Immature natural killer cell (primary cell): ENCODE results near the gene EPB41L2. TPM values are rescaled to one million over a fixed set of nuclear protein-coding genes. Genes with fewer than 3 reads are reported as not detected.
"Not testable (repeated sequence)": the region's sequence is repeated elsewhere in the genome, so short reads cannot be mapped to it uniquely, and the experiment has no call there.

Source experiments
- DNase-seq, 3 donors: peaks; one replicate each; pipeline ENCODE4 v3.0.0; 2022; ENCODE audit warnings: mixed read lengths in 1 of 3
- H3K27ac Mint-ChIP-seq, 6 donors: one replicate each; pipeline ENCODE4 v1.8.0; 2020; ENCODE audit warnings: mixed read lengths in 6 of 6, mild to moderate bottlenecking in 5 of 6, inconsistent platforms in 4 of 6, moderate library complexity in 3 of 6
- H3K27me3 Mint-ChIP-seq, 3 donors: one replicate each; pipeline ENCODE4 v1.8.0; 2020 to 2021; ENCODE audit warnings: low read depth in 3 of 3, mild to moderate bottlenecking in 3 of 3, mixed read lengths in 3 of 3, moderate library complexity in 3 of 3, inconsistent platforms in 1 of 3
- H3K36me3 Mint-ChIP-seq, 3 donors: one replicate each; pipeline ENCODE4 v1.8.0; 2020; ENCODE audit warnings: mixed read lengths in 3 of 3, inconsistent platforms in 2 of 3, mild to moderate bottlenecking in 2 of 3
- H3K4me1 Mint-ChIP-seq, 2 donors: one replicate each; pipeline ENCODE4 v1.8.0; 2020; ENCODE audit warnings: inconsistent platforms in 2 of 2, mild to moderate bottlenecking in 2 of 2, mixed read lengths in 2 of 2, moderate library complexity in 1 of 2
- H3K4me3 Mint-ChIP-seq, 5 donors: one replicate each; pipeline ENCODE4 v1.8.0; 2020; ENCODE audit warnings: mild to moderate bottlenecking in 5 of 5, mixed read lengths in 5 of 5, inconsistent platforms in 3 of 5, moderate library complexity in 3 of 5
- H3K9me3 Mint-ChIP-seq, 6 donors: one replicate each; pipeline ENCODE4 v1.8.0; 2020; ENCODE audit warnings: mild to moderate bottlenecking in 6 of 6, mixed read lengths in 6 of 6, inconsistent platforms in 4 of 6, moderate library complexity in 3 of 6
- polyA plus RNA-seq, 3 donors: library from polyadenylated mRNA; unstranded; fragments of 300-500 nt; fragmentation: Illumina TruSeq; gene quantifications; one replicate each; pipeline ENCODE4 v1.2.3, GENCODE V29; 2021

The EPB41L2 gene
- polyA plus RNA-seq, 3 donors from 2014 or later, result 0.81 to 1.3 TPM; not detected in 1

- H3K27ac Mint-ChIP-seq, result no peak overlapping the region
- no peak for DNase-seq
- H3K27me3 Mint-ChIP-seq, result no peaks in the 10 kb centered on the region
- peaks cover 0 to 2% (median 0%) of the 10 kb centered on the region in 6 donors for H3K9me3 Mint-ChIP-seq
- no peaks in the 10 kb centered on the region for H3K36me3 Mint-ChIP-seq
- no peaks in the 10 kb centered on the region for H3K4me1 Mint-ChIP-seq
- no peak overlapping the region for H3K4me3 Mint-ChIP-seq
These were observed 134.7 kb downstream of the EPB41L2 start for GRCh38 chr6:130928158-130928912.

- Mint-ChIP-seq H3K27me3 (no peaks in the 10 kb centered on the region), H3K36me3 (no peaks in the 10 kb centered on the region), H3K9me3 (peaks cover 0 to 2% (median 0%) of the 10 kb centered on the region in 6 donors), H3K4me1 (no peaks in the 10 kb centered on the region), H3K4me3 (no peak overlapping the region), H3K27ac (no peak overlapping the region)
- no peak for DNase-seq
These were observed 135.7 kb downstream of the EPB41L2 start for GRCh38 chr6:130927305-130927704.

- H3K9me3 Mint-ChIP-seq, result no peaks in the 10 kb centered on the region
- no peak overlapping the region for H3K27ac Mint-ChIP-seq
- H3K27me3 Mint-ChIP-seq, result no peaks in the 10 kb centered on the region
- DNase-seq, result no peak
- H3K4me1 Mint-ChIP-seq, result no peaks in the 10 kb centered on the region
- H3K4me3 Mint-ChIP-seq, result no peak overlapping the region
- no peaks in the 10 kb centered on the region for H3K36me3 Mint-ChIP-seq
These were observed 139.7 kb downstream of the EPB41L2 start for GRCh38 chr6:130923350-130923749.

GRCh38 chr6:130922922-130923321 lies 140.1 kb downstream of the EPB41L2 start:
- no peak overlapping the region for H3K27ac Mint-ChIP-seq

GRCh38 chr6:130920969-130921368 lies 142.1 kb downstream of the EPB41L2 start:
- no peaks in the 10 kb centered on the region for H3K36me3 Mint-ChIP-seq
- no peak for DNase-seq
- H3K9me3 Mint-ChIP-seq, result no peaks in the 10 kb centered on the region

More at GRCh38 chr6:130922922-130923321, 140.1 kb downstream of the EPB41L2 start:
- no peaks in the 10 kb centered on the region for H3K27me3 Mint-ChIP-seq
- H3K4me1 Mint-ChIP-seq, result no peaks in the 10 kb centered on the region
- H3K4me3 Mint-ChIP-seq, result no peak overlapping the region
- H3K9me3 Mint-ChIP-seq, result no peaks in the 10 kb centered on the region
- H3K36me3 Mint-ChIP-seq, result no peaks in the 10 kb centered on the region
- no peak for DNase-seq

GRCh38 chr6:130918171-130918570 lies 144.9 kb downstream of the EPB41L2 start:
- H3K9me3 Mint-ChIP-seq, result no peaks in the 10 kb centered on the region
- H3K27me3 Mint-ChIP-seq, result peaks cover 0 to 2% (median 2%) of the 10 kb centered on the region in 3 donors
- H3K36me3 Mint-ChIP-seq, result no peaks in the 10 kb centered on the region
- H3K4me1 Mint-ChIP-seq, result peaks cover 2 to 4% of the 10 kb centered on the region in 2 donors
- no peak for DNase-seq
- no peak overlapping the region for H3K27ac Mint-ChIP-seq
- H3K4me3 Mint-ChIP-seq, result no peak overlapping the region

More at GRCh38 chr6:130920969-130921368, 142.1 kb downstream of the EPB41L2 start:
- Mint-ChIP-seq H3K4me3 (no peak overlapping the region), H3K27me3 (peaks cover 0 to 2% (median 2%) of the 10 kb centered on the region in 3 donors), H3K27ac (no peak overlapping the region), H3K4me1 (no peaks in the 10 kb centered on the region)

- H3K36me3 Mint-ChIP-seq, H3K4me3 Mint-ChIP-seq, H3K9me3 Mint-ChIP-seq, H3K27me3 Mint-ChIP-seq, DNase-seq, H3K27ac Mint-ChIP-seq: not testable (repeated sequence)
- H3K4me1 Mint-ChIP-seq, result peaks cover 2 to 11% of the 10 kb centered on the region in 2 donors
These were observed 147.4 kb downstream of the EPB41L2 start for GRCh38 chr6:130915606-130916005.

- peak in 2 of 3 donors; percentile 2 to 5 for DNase-seq
- H3K27ac Mint-ChIP-seq, result no peak overlapping the region
- no peaks in the 10 kb centered on the region for H3K36me3 Mint-ChIP-seq
- H3K9me3 Mint-ChIP-seq, result peaks cover 0 to 2% (median 0%) of the 10 kb centered on the region in 6 donors
- peaks cover 2 to 11% of the 10 kb centered on the region in 2 donors for H3K4me1 Mint-ChIP-seq
- H3K4me3 Mint-ChIP-seq, result no peak overlapping the region
- peaks cover 2 to 5% (median 3%) of the 10 kb centered on the region in 3 donors for H3K27me3 Mint-ChIP-seq
These were observed 149.9 kb downstream of the EPB41L2 start for GRCh38 chr6:130913120-130913519.

GRCh38 chr6:130912434-130912833 lies 150.6 kb downstream of the EPB41L2 start:
- peaks cover 2 to 11% of the 10 kb centered on the region in 2 donors for H3K4me1 Mint-ChIP-seq
- no peak overlapping the region for H3K4me3 Mint-ChIP-seq
- H3K27ac Mint-ChIP-seq, result no peak overlapping the region
- H3K36me3 Mint-ChIP-seq, result no peaks in the 10 kb centered on the region
- peaks cover 0 to 2% (median 0%) of the 10 kb centered on the region in 6 donors for H3K9me3 Mint-ChIP-seq
- no peak for DNase-seq
- H3K27me3 Mint-ChIP-seq, result peaks cover 2 to 5% (median 3%) of the 10 kb centered on the region in 3 donors

- Mint-ChIP-seq H3K4me1 (peaks cover 2 to 11% of the 10 kb centered on the region in 2 donors), H3K9me3 (peaks cover 0 to 2% (median 0%) of the 10 kb centered on the region in 6 donors), H3K4me3 (no peak overlapping the region), H3K36me3 (no peaks in the 10 kb centered on the region), H3K27ac (no peak overlapping the region), H3K27me3 (peaks cover 0 to 5% (median 4%) of the 10 kb centered on the region in 3 donors)
- DNase-seq, result no peak
These were observed 154.1 kb downstream of the EPB41L2 start for GRCh38 chr6:130908958-130909357.

- Mint-ChIP-seq H3K27ac (no peak overlapping the region), H3K4me1 (peaks cover under 1 to 7% of the 10 kb centered on the region in 2 donors), H3K4me3 (no peak overlapping the region), H3K36me3 (no peaks in the 10 kb centered on the region), H3K9me3 (peaks cover 0 to 2% (median 0%) of the 10 kb centered on the region in 6 donors), H3K27me3 (peaks cover 0 to 5% (median 4%) of the 10 kb centered on the region in 3 donors)
- DNase-seq, result no peak
These were observed 154.9 kb downstream of the EPB41L2 start for GRCh38 chr6:130908188-130908587.

GRCh38 chr6:130907687-130908086 lies 155.4 kb downstream of the EPB41L2 start:
- Mint-ChIP-seq H3K36me3 (no peaks in the 10 kb centered on the region), H3K27ac (no peak overlapping the region), H3K4me3 (no peak overlapping the region), H3K4me1 (peaks cover 0 to 2% of the 10 kb centered on the region in 2 donors), H3K27me3 (peaks cover 0 to 5% (median 4%) of the 10 kb centered on the region in 3 donors), H3K9me3 (peaks cover 0 to 2% (median 0%) of the 10 kb centered on the region in 6 donors)
- no peak for DNase-seq

- Mint-ChIP-seq H3K4me3 (no peak overlapping the region), H3K27ac (no peak overlapping the region), H3K36me3 (no peaks in the 10 kb centered on the region), H3K4me1 (no peaks in the 10 kb centered on the region), H3K27me3 (peaks cover 0 to 4% (median 2%) of the 10 kb centered on the region in 3 donors), H3K9me3 (peaks cover 0 to 2% (median 0%) of the 10 kb centered on the region in 6 donors)
- DNase-seq, result no peak
These were observed 156.2 kb downstream of the EPB41L2 start for GRCh38 chr6:130906736-130907381.

GRCh38 chr6:130903602-130904001 lies 159.4 kb downstream of the EPB41L2 start:
- H3K27ac Mint-ChIP-seq, result no peak overlapping the region
- no peaks in the 10 kb centered on the region for H3K4me1 Mint-ChIP-seq
- H3K27me3 Mint-ChIP-seq, result peaks cover 0 to 2% (median 1%) of the 10 kb centered on the region in 3 donors
- no peak overlapping the region for H3K4me3 Mint-ChIP-seq
- no peaks in the 10 kb centered on the region for H3K36me3 Mint-ChIP-seq
- H3K9me3 Mint-ChIP-seq, result no peaks in the 10 kb centered on the region
- DNase-seq, result no peak
